HUES64 (cell line): ENCODE results near the gene TRIM49D1. TPM values are rescaled to one million over a fixed set of nuclear protein-coding genes. Genes with fewer than 3 reads are reported as not detected.
"Not testable (repeated sequence)": the region's sequence is repeated elsewhere in the genome, so short reads cannot be mapped to it uniquely, and the experiment has no call there.

ENCODE experiments used
- H3K27ac ChIP-seq: 2 replicates; pipeline ENCODE4 v1.7.0; 2013; ENCODE audit warnings: low read depth, low read length, inconsistent platforms
- H3K27me3 ChIP-seq: 2 replicates; pipeline ENCODE4 v1.6.1; 2013; ENCODE audit warnings: mild to moderate bottlenecking, low read length; ENCODE audit not compliant: insufficient read depth
- H3K36me3 ChIP-seq: 2 replicates; pipeline ENCODE4 v1.6.1; 2013; ENCODE audit warnings: mild to moderate bottlenecking, low read length; ENCODE audit not compliant: insufficient read depth
- H3K4me1 ChIP-seq: 2 replicates; pipeline ENCODE4 v1.6.1; 2013; ENCODE audit warnings: mild to moderate bottlenecking, low read length, moderate library complexity; ENCODE audit not compliant: insufficient read depth
- H3K4me3 ChIP-seq: 2 replicates; pipeline ENCODE4 v1.5.1; 2013; ENCODE audit warnings: mild to moderate bottlenecking, low read length, moderate library complexity
- H3K9ac ChIP-seq: 2 replicates; pipeline ENCODE4 v1.6.1; 2013; ENCODE audit warnings: mild to moderate bottlenecking, low read depth, low read length
- H3K9me3 ChIP-seq: 2 replicates; pipeline ENCODE4 v1.6.1; 2013; ENCODE audit warnings: low read depth, low read length; ENCODE audit not compliant: insufficient read depth
- WGBS: fragments of 150-250, 120-280 bp; methylation state at CpG from one replicate; pipeline ENCODE4 v1.1.7; 2013; ENCODE audit warnings: missing lambda C conversion rate; 5-methylcytosine and 5-hydroxymethylcytosine counted together
- polyA plus RNA-seq, 2 experiments: library from polyadenylated mRNA; stranded (reverse); fragments of 50-300 nt; gene quantifications; one replicate each; pipeline ENCODE4 v1.2.3, GENCODE V29; 2013

Gene TRIM49D1
- polyA plus RNA-seq (2013, experiment 1 of 2): not detected
- polyA plus RNA-seq (2013, experiment 2 of 2): not detected

- 96% methylated on average over 1 of the region's 3 CpGs for WGBS
- H3K4me3 ChIP-seq: no peak within 1 kb of the TSS
Measured at GRCh38 chr11:89922195-89922660, at the start of gene TRIM49D1. Gene TRIM49D1, minus strand, starts transcription at chr11:89922245. Its CDS starts 4,535 bp downstream, at chr11:89917710.

GRCh38 chr11:89965737-89966136 is 43.7 kb upstream of the TRIM49D1 start, which contains the start of gene TRIM64:
Gene TRIM64, plus strand, starts transcription at chr11:89966037. Its CDS starts 2,467 bp downstream, at chr11:89968504.
- not testable (repeated sequence) for H3K4me3 ChIP-seq, H3K27ac ChIP-seq
- no CpG with 5 or more reads among the region's 4 CpGs for WGBS

More at GRCh38 chr11:89922195-89922660, at the start of gene TRIM49D1:
- Histone ChIP-seq H3K9me3 (no peaks in the 10 kb centered on the region), H3K27ac (no peak within 1 kb of the TSS), H3K27me3 (no peaks in the 10 kb centered on the region), H3K36me3 (no peaks in the 10 kb centered on the region), H3K9ac (no peak within 1 kb of the TSS), H3K4me1 (no peaks in the 10 kb centered on the region)

GRCh38 chr11:89960833-89961232 is 38.8 kb upstream of the TRIM49D1 start:
- H3K27ac ChIP-seq, H3K27me3 ChIP-seq, H3K9ac ChIP-seq, H3K36me3 ChIP-seq, H3K4me1 ChIP-seq, H3K4me3 ChIP-seq, H3K9me3 ChIP-seq: not testable (repeated sequence)
- no CpG with 5 or more reads among the region's 6 CpGs for WGBS

More at GRCh38 chr11:89965737-89966136, 43.7 kb upstream of the TRIM49D1 start, which contains the start of gene TRIM64:
- H3K27me3 ChIP-seq, H3K9me3 ChIP-seq, H3K9ac ChIP-seq, H3K36me3 ChIP-seq, H3K4me1 ChIP-seq: not testable (repeated sequence)

GRCh38 chr11:89923764-89924163 is 1.7 kb upstream of the TRIM49D1 start, which contains the start of gene TRIM49D2:
Gene TRIM49D2, plus strand, starts transcription at chr11:89924064. Its CDS starts 2,698 bp downstream, at chr11:89926762.
- H3K36me3 ChIP-seq, H3K27me3 ChIP-seq, H3K9ac ChIP-seq, H3K4me3 ChIP-seq, H3K27ac ChIP-seq, H3K4me1 ChIP-seq, H3K9me3 ChIP-seq: not testable (repeated sequence)
- WGBS: no CpG with 5 or more reads among the region's 6 CpGs

GRCh38 chr11:89900809-89901208 is 21.2 kb downstream of the TRIM49D1 start:
- H3K27ac ChIP-seq, H3K9ac ChIP-seq, H3K4me1 ChIP-seq, H3K4me3 ChIP-seq, H3K9me3 ChIP-seq, H3K36me3 ChIP-seq, H3K27me3 ChIP-seq: not testable (repeated sequence)
- WGBS: 87% methylated on average over 3 of the region's 14 CpGs

GRCh38 chr11:89893245-89893644 is 28.8 kb downstream of the TRIM49D1 start:
- not testable (repeated sequence) for H3K27me3 ChIP-seq, H3K9ac ChIP-seq, H3K36me3 ChIP-seq, H3K4me3 ChIP-seq, H3K9me3 ChIP-seq, H3K27ac ChIP-seq, H3K4me1 ChIP-seq
- no CpG with 5 or more reads among the region's 3 CpGs for WGBS

- H3K9me3 ChIP-seq, H3K27me3 ChIP-seq, H3K4me3 ChIP-seq, H3K9ac ChIP-seq, H3K27ac ChIP-seq, H3K36me3 ChIP-seq, H3K4me1 ChIP-seq: not testable (repeated sequence)
- no CpG with 5 or more reads among the region's 6 CpGs for WGBS
Measured at GRCh38 chr11:89877511-89877910, 44.5 kb downstream of the TRIM49D1 start.

- not testable (repeated sequence) for H3K4me3 ChIP-seq, H3K27ac ChIP-seq, H3K4me1 ChIP-seq, H3K9me3 ChIP-seq, H3K9ac ChIP-seq, H3K27me3 ChIP-seq, H3K36me3 ChIP-seq
- WGBS: no CpG with 5 or more reads among the region's 2 CpGs
Measured at GRCh38 chr11:89872588-89872987, 49.5 kb downstream of the TRIM49D1 start.

GRCh38 chr11:89865223-89865622 is 56.8 kb downstream of the TRIM49D1 start:
- not testable (repeated sequence) for H3K4me1 ChIP-seq, H3K4me3 ChIP-seq, H3K27ac ChIP-seq, H3K9me3 ChIP-seq, H3K27me3 ChIP-seq, H3K9ac ChIP-seq, H3K36me3 ChIP-seq
- no CpG with 5 or more reads among the region's 35 CpGs for WGBS

- 0 out of 2 replicates have a peak overlapping the region, but pooled peaks have one; percentile 19 for H3K4me3 ChIP-seq
- not testable (repeated sequence) for H3K27me3 ChIP-seq, H3K27ac ChIP-seq, H3K4me1 ChIP-seq, H3K36me3 ChIP-seq, H3K9me3 ChIP-seq, H3K9ac ChIP-seq
- WGBS: 70% methylated on average over 37 of the region's 66 CpGs
Measured at GRCh38 chr11:89863906-89864704, 57.9 kb downstream of the TRIM49D1 start.
